ENCODE measurements around the gene PFKL. TPM values are rescaled to one million over a fixed set of nuclear protein-coding genes. Genes with fewer than 3 reads are reported as not detected.

Gene PFKL
- total RNA-seq, 1 experiment from 2014 or later = 134 TPM

DNA sequence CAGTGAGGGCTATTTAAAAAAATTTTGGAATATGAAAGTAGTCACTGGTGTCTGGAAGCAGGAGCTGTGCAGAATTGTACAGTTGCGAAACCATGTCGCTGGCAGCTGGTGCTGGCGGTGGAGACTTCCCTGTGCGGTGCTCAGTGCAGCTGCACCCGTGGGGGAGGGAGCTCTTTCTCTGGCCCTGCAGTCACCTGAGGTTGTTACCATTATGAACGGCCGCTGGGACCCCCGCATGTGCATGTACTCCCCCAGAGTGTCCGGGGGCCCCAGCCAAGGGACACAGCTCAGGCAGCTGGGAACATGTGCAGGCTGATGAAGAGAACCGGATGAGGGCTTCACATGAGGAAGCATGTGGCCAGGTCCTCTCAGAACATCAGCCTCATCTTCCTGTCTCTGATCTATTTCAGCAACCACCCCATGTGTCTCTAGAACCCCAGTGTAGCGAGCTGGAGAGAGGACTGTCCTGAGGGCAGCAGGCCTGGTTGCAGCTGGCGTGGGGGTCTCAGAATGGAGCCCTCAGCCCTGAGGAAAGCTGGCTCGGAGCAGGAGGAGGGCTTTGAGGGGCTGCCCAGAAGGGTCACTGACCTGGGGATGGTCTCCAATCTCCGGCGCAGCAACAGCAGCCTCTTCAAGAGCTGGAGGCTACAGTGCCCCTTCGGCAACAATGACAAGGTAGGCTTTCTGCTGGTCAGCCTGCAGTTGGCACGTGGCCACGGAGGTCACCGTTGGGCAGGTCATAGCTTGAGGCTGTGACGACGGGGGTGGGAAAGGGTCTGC, 53.5 kb downstream of the PFKL start, which contains the start of gene TRPM2:
Gene TRPM2, plus strand, starts transcription at position 431 of the 780 bp plus-strand sequence. Its CDS starts 80 bp downstream, at position 511.
- no peak within 1 kb of the TSS for H3K27ac Mint-ChIP-seq
- no peak for DNase-seq (ENCODE audit: low spot score)
- peaks cover 1% of the 10 kb centered on the region for H3K9me3 Mint-ChIP-seq
- H3K36me3 Mint-ChIP-seq = peaks cover under 1% of the 10 kb centered on the region; the same call in 1 of the 2 replicates
- no peak for TF ChIP-seq E2F1 (CRISPR knock-in tag; IDR thresholded peaks at IDR 0.05)
- TF ChIP-seq TCF7 (CRISPR knock-in tag; IDR thresholded peaks at IDR 0.05; ENCODE audit: low read depth) = no peak
- no peak for TF ChIP-seq GABPB1 (CRISPR knock-in tag; IDR thresholded peaks at IDR 0.05)
- TF ChIP-seq TP53 (CRISPR knock-in tag; IDR thresholded peaks at IDR 0.05) = no peak
- no peak for TF ChIP-seq ELF4 (CRISPR knock-in tag; IDR thresholded peaks at IDR 0.05; ENCODE audit: low read depth)
- no peak for TF ChIP-seq ATF6 (CRISPR knock-in tag; IDR thresholded peaks at IDR 0.05)
- TF ChIP-seq ETV6 (CRISPR knock-in tag; IDR thresholded peaks at IDR 0.05) = no peak
- TF ChIP-seq ZNF671 (CRISPR knock-in tag; IDR thresholded peaks at IDR 0.05) = no peak
- no peaks in the 10 kb centered on the region for H3K4me1 Mint-ChIP-seq
- POLR2A ChIA-PET = no interaction called here
- no peak for ATAC-seq
- CTCF ChIA-PET = interaction anchor here (0.8 kb wide), 1 partner anchor 16 kb away, joined by 3 read pairs; no protein-coding TSS in a partner anchor
- no peak within 1 kb of the TSS for H3K4me3 Mint-ChIP-seq
- peaks cover 30% of the 10 kb centered on the region for H3K27me3 Mint-ChIP-seq (ENCODE audit: low read depth)

DNA sequence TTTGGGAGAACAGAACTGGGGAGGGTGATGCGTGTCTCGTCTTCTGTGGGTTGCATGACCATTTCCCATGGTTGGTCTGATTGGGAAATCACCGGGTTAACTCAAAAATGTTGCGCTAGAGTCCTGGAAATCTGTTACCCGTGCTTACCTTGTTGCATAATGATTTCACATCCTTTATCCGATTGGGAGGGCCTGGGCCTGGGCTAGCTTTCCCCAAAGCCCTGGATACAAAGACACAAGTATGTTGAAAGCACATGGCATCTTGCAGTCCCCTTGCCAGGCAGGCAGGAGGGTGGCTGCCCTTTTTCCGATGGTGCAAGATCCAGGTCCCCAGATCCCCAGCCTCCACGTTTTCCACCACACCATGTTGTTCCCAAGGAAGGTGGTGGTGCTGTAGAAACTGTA, 54.1 kb downstream of the PFKL start:
- CTCF ChIA-PET = interaction anchor here (0.8 kb wide), 1 partner anchor 15 kb away, joined by 3 read pairs; no protein-coding TSS in a partner anchor
- DNase-seq (ENCODE audit: low spot score) = no peak
- Mint-ChIP-seq H3K27ac (no peak overlapping the region), H3K27me3 (ENCODE audit: low read depth) (peaks cover 26% of the 10 kb centered on the region), H3K4me1 (no peaks in the 10 kb centered on the region), H3K9me3 (peaks cover 8% of the 10 kb centered on the region), H3K36me3 (peaks cover 3% of the 10 kb centered on the region; the same call in 1 of the 2 replicates), H3K4me3 (no peak overlapping the region)
- POLR2A ChIA-PET = no interaction called here
- TF ChIP-seq, protein P1, sequence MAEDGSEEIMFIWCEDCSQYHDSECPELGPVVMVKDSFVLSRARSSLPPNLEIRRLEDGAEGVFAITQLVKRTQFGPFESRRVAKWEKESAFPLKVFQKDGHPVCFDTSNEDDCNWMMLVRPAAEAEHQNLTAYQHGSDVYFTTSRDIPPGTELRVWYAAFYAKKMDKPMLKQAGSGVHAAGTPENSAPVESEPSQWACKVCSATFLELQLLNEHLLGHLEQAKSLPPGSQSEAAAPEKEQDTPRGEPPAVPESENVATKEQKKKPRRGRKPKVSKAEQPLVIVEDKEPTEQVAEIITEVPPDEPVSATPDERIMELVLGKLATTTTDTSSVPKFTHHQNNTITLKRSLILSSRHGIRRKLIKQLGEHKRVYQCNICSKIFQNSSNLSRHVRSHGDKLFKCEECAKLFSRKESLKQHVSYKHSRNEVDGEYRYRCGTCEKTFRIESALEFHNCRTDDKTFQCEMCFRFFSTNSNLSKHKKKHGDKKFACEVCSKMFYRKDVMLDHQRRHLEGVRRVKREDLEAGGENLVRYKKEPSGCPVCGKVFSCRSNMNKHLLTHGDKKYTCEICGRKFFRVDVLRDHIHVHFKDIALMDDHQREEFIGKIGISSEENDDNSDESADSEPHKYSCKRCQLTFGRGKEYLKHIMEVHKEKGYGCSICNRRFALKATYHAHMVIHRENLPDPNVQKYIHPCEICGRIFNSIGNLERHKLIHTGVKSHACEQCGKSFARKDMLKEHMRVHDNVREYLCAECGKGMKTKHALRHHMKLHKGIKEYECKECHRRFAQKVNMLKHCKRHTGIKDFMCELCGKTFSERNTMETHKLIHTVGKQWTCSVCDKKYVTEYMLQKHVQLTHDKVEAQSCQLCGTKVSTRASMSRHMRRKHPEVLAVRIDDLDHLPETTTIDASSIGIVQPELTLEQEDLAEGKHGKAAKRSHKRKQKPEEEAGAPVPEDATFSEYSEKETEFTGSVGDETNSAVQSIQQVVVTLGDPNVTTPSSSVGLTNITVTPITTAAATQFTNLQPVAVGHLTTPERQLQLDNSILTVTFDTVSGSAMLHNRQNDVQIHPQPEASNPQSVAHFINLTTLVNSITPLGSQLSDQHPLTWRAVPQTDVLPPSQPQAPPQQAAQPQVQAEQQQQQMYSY (CRISPR knock-in tag; IDR thresholded peaks at IDR 0.05) = peak; percentile 93
- no peak for TF ChIP-seq ZNF317 (CRISPR knock-in tag; IDR thresholded peaks at IDR 0.05; ENCODE audit: borderline replicate concordance, low read depth)
- ATAC-seq = no peak

GRCh38 chr21:44354775-44355771, 55.2 kb downstream of the PFKL start:
- ATAC-seq = no peak
- H3K9me3 Mint-ChIP-seq = peaks cover 13% of the 10 kb centered on the region
- no peak overlapping the region for H3K4me3 Mint-ChIP-seq
- DNase-seq (ENCODE audit: low spot score) = no peak
- no peak overlapping the region; the same call in 1 of the 2 replicates for H3K27ac Mint-ChIP-seq
- peaks cover 18% of the 10 kb centered on the region for H3K27me3 Mint-ChIP-seq (ENCODE audit: low read depth)
- H3K36me3 Mint-ChIP-seq = peaks cover 3% of the 10 kb centered on the region; the same call in 1 of the 2 replicates
- H3K4me1 Mint-ChIP-seq = no peaks in the 10 kb centered on the region
- POLR2A ChIA-PET = no interaction called here
- CTCF ChIA-PET = interaction anchor here (1.1 kb wide), 1 partner anchor 14 kb away, joined by 4 read pairs; no protein-coding TSS in a partner anchor
- TF ChIP-seq ZNF396 (CRISPR knock-in tag; IDR thresholded peaks at IDR 0.05; ENCODE audit: borderline replicate concordance) (no peak), GRHL2 (CRISPR knock-in tag; IDR thresholded peaks at IDR 0.05; ENCODE audit: insufficient replicate concordance, severe bottlenecking) (no peak), ERG (CRISPR knock-in tag; IDR thresholded peaks at IDR 0.05) (no peak), ZNF138 (CRISPR knock-in tag; conservative IDR thresholded peaks at IDR 0.05) (no peak), AFF4 (CRISPR knock-in tag; IDR thresholded peaks at IDR 0.05; ENCODE audit: borderline replicate concordance) (no peak), CREM (CRISPR knock-in tag; IDR thresholded peaks at IDR 0.05) (no peak)

All from WTC11 (cell line).